Activated CD4-positive, alpha-beta memory T cell treated with anti-CD3 and anti-CD28 coated beads for 36 hours (primary cell): ENCODE measurements around the gene TMEM92. TPM values are rescaled to one million over a fixed set of nuclear protein-coding genes. Genes with fewer than 3 reads are reported as not detected.
"Not testable (repeated sequence)": the region's sequence is repeated elsewhere in the genome, so short reads cannot be mapped to it uniquely, and the experiment has no call there.

ENCODE experiments used
- CTCF ChIA-PET: fragments of 350-600 bp; sonication (Branson Sonifier 250); formaldehyde crosslinking; loops from one replicate; lab custom pipeline; 2021; ENCODE audit warnings: antibody characterized with exemption, inconsistent platforms; lab: Charles Lee
- POLR2A ChIA-PET: fragments of 350-600 bp; sonication (Branson Sonifier 250); formaldehyde crosslinking; loops from one replicate; lab custom pipeline; 2021; ENCODE audit warnings: antibody characterized with exemption; lab: Charles Lee
- DNase-seq: peaks from one replicate; pipeline ENCODE4 v3.0.0-alpha.2; 2020
- H3K27ac Mint-ChIP-seq: one replicate; pipeline ENCODE4 v1.8.0; 2021; ENCODE audit warnings: mixed read lengths
- H3K27me3 Mint-ChIP-seq: one replicate; pipeline ENCODE4 v1.8.0; 2021; ENCODE audit warnings: mixed read lengths
- H3K36me3 Mint-ChIP-seq: one replicate; pipeline ENCODE4 v1.8.0; 2021; ENCODE audit warnings: mixed read lengths
- H3K4me1 Mint-ChIP-seq: one replicate; pipeline ENCODE4 v1.8.0; 2021; ENCODE audit warnings: low read depth, mixed read lengths
- H3K4me3 Mint-ChIP-seq: one replicate; pipeline ENCODE4 v1.8.0; 2021; ENCODE audit warnings: mild to moderate bottlenecking, mixed read lengths
- H3K9me3 Mint-ChIP-seq: one replicate; pipeline ENCODE4 v1.8.0; 2021; ENCODE audit warnings: mixed read lengths
- intact Hi-C: fragments of 100-400 bp; cut with micrococcal nuclease; formaldehyde crosslinking; loops from one replicate; pipeline ENCODE4 v1.15.1; 2023
- total RNA-seq, 2 experiments: library from RNA; stranded (reverse); gene quantifications; one replicate each; pipeline ENCODE4 v1.2.3, GENCODE V29; 2021

The TMEM92 gene
- total RNA-seq, 2 experiments from 2014 or later = 0.07 TPM; not detected in 1

GRCh38 chr17:50292465-50292864, 18.2 kb downstream of the TMEM92 start:
- no peak for DNase-seq
- intact Hi-C loops = loop anchor here (5.0 kb wide), 1 partner anchor 35 kb away; no protein-coding TSS in a partner anchor
- Mint-ChIP-seq H3K27me3 (peaks cover 11% of the 10 kb centered on the region), H3K27ac (no peak overlapping the region), H3K4me3 (no peak overlapping the region), H3K9me3 (no peaks in the 10 kb centered on the region), H3K36me3 (no peaks in the 10 kb centered on the region), H3K4me1 (peaks cover 19% of the 10 kb centered on the region)
- CTCF ChIA-PET = interaction anchor here (1.4 to 14.7 kb wide), 4 partner anchors 19 to 123 kb away, joined by 4 to 254 read pairs (median 90); partner anchors contain the start of genes COL1A1 and TMEM92
- POLR2A ChIA-PET = no interaction called here

DNA sequence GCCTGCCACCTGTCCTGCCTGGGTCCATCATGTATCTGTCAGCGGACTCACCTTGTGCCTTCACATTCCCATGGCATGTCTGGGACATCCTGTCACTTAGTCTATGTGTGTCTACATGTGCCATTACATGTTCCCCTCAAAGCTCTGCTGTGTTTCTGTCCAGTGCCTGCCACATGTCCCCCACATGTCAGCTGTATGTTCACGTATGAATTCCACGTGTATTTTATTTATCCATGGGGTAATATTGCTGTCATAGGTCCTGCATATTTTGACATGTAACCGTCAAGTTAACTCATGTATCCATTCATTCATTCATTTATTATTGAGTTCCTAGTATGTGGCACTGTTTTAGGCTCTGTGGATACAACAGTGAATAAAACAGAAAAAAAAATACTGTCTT, 20.8 kb downstream of the TMEM92 start:
- ChIA-PET CTCF (interaction anchor here (0.5 to 14.7 kb wide), 8 partner anchors 22 to 208 kb away, joined by 3 to 254 read pairs (median 8); partner anchors contain the start of genes COL1A1 and TMEM92), POLR2A (no interaction called here)
- Mint-ChIP-seq H3K4me3 (no peak overlapping the region), H3K27me3 (peaks cover 15% of the 10 kb centered on the region), H3K36me3 (no peaks in the 10 kb centered on the region), H3K9me3 (no peaks in the 10 kb centered on the region), H3K4me1 (peaks cover 12% of the 10 kb centered on the region), H3K27ac (no peak overlapping the region)
- intact Hi-C loops = no loop called here
- DNase-seq = no peak

DNA sequence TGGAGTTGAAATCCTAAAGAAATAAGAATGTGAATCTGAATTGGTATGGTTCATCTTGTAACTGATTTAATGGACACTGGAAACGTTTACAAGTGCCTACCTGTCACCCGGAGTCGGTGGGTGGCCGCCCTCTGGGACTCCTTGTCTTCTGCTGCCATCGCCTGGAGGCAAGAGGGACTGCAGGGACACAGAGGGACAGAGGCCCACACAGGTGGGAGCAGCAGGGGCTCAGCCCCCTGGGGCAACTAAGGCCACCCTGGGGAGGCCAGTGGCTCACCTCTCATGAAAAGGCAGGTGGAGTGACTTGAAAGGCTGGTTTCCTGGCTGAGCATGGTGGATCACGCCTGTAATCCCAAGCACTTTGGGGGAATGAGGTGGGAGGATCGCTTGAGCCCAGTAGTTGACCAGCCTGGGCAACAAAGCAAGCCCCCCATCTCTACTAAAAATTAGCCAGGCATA, 23.2 kb downstream of the TMEM92 start:
- DNase-seq = peak; percentile 90
- intact Hi-C loops = loop anchor here (1.0 to 2.0 kb wide), 3 partner anchors 24 to 203 kb away; partner anchors contain the start of gene PDK2
- Mint-ChIP-seq H3K36me3 (no peaks in the 10 kb centered on the region), H3K9me3 (no peaks in the 10 kb centered on the region), H3K27ac (no peak overlapping the region), H3K4me3 (no peak overlapping the region), H3K27me3 (peaks cover 15% of the 10 kb centered on the region), H3K4me1 (peaks cover 8% of the 10 kb centered on the region)
- ChIA-PET CTCF (interaction anchor here (0.7 to 14.7 kb wide), 33 partner anchors 8 to 269 kb away, joined by 3 to 254 read pairs (median 4); partner anchors contain the start of genes COL1A1, PDK2, SGCA and TMEM92), POLR2A (interaction anchor here (1.2 kb wide), 1 partner anchor 9 kb away, joined by 3 read pairs; no protein-coding TSS in a partner anchor)

- Mint-ChIP-seq H3K27ac (no peak overlapping the region), H3K36me3 (no peaks in the 10 kb centered on the region), H3K27me3 (peaks cover 15% of the 10 kb centered on the region), H3K4me3 (no peak overlapping the region), H3K4me1 (peaks cover 7% of the 10 kb centered on the region), H3K9me3 (no peaks in the 10 kb centered on the region)
- POLR2A ChIA-PET = no interaction called here
- no peak for DNase-seq
- CTCF ChIA-PET = interaction anchor here (0.6 to 14.7 kb wide), 25 partner anchors 8 to 211 kb away, joined by 3 to 254 read pairs (median 5); partner anchors contain the start of genes COL1A1, PDK2, SGCA and TMEM92
- intact Hi-C loops = no loop called here
Observed at GRCh38 chr17:50298018-50298417, 23.8 kb downstream of the TMEM92 start.

DNA sequence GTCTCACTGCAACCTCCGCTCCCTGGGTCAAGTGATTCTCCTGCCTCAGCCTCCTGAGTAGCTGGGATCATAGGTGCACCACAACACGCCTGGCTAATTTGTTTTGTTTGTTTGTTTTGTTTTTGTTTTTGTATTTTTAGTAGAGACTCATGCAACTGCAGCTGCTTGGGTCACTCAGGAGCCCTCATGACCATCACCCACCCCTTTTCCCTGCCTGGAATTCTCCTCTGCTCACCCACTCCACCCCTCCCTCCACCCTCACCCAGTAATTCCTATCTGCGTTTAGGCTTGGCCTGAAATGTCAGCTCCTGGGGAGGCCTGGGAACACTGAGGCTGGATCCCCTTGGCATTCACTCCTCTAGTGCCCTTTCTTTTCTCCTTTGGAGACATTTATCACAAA, 25.5 kb downstream of the TMEM92 start:
- DNase-seq = no peak
- no peaks in the 10 kb centered on the region for H3K36me3 Mint-ChIP-seq
- peaks cover 8% of the 10 kb centered on the region for H3K4me1 Mint-ChIP-seq
- H3K27me3 Mint-ChIP-seq = peaks cover 15% of the 10 kb centered on the region
- CTCF ChIA-PET = interaction anchor here (1.1 to 14.7 kb wide), 5 partner anchors 11 to 206 kb away, joined by 3 to 254 read pairs (median 6); partner anchors contain the start of genes COL1A1 and TMEM92
- H3K9me3 Mint-ChIP-seq = no peaks in the 10 kb centered on the region
- no peak overlapping the region for H3K4me3 Mint-ChIP-seq
- POLR2A ChIA-PET = no interaction called here
- intact Hi-C loops = no loop called here
- no peak overlapping the region for H3K27ac Mint-ChIP-seq

DNA sequence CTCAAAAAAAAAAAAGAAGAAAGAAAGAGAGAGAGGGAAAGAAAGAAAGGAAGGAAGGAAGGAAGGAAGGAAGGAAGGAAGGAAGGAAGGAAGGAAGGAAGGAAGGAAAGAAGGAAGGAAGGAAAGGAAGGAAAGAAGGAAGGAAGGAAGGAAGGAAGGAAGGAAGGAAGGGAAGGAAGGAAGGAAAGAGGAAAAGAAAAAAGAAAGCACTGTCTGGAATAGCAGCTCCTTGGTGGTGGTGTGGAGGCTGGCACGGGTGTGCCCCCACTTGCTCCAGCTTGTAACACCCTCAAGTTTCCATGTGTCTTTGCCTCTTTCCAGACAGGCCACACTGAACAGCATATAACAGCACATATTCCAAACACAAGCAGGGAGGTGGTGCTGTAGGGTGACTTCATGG, 26.6 kb downstream of the TMEM92 start:
- intact Hi-C loops, H3K4me3 Mint-ChIP-seq, H3K27ac Mint-ChIP-seq, H3K9me3 Mint-ChIP-seq, H3K36me3 Mint-ChIP-seq, DNase-seq, POLR2A ChIA-PET: not testable (repeated sequence)
- CTCF ChIA-PET = interaction anchor here (0.7 to 14.7 kb wide), 5 partner anchors 12 to 208 kb away, joined by 3 to 254 read pairs (median 4); partner anchors contain the start of gene COL1A1
- Mint-ChIP-seq H3K4me1 (peaks cover 16% of the 10 kb centered on the region), H3K27me3 (peaks cover 15% of the 10 kb centered on the region)

- DNase-seq = peak; percentile 39
- intact Hi-C loops = no loop called here
- no peaks in the 10 kb centered on the region for H3K9me3 Mint-ChIP-seq
- CTCF ChIA-PET = interaction anchor here (0.7 to 2.2 kb wide), 4 partner anchors 101 to 208 kb away, joined by 3 to 6 read pairs (median 4); partner anchors contain the start of gene COL1A1
- H3K4me1 Mint-ChIP-seq = peaks cover 20% of the 10 kb centered on the region
- H3K4me3 Mint-ChIP-seq = no peak overlapping the region
- H3K27ac Mint-ChIP-seq = peak overlapping the region; percentile 32
- H3K36me3 Mint-ChIP-seq = no peaks in the 10 kb centered on the region
- POLR2A ChIA-PET = no interaction called here
- H3K27me3 Mint-ChIP-seq = peaks cover 20% of the 10 kb centered on the region
Observed at GRCh38 chr17:50301891-50302584, 27.8 kb downstream of the TMEM92 start.

GRCh38 chr17:50303051-50303450, 28.8 kb downstream of the TMEM92 start:
- Mint-ChIP-seq H3K4me3 (no peak overlapping the region), H3K9me3 (no peaks in the 10 kb centered on the region), H3K27me3 (peaks cover 20% of the 10 kb centered on the region), H3K36me3 (no peaks in the 10 kb centered on the region), H3K27ac (no peak overlapping the region), H3K4me1 (peaks cover 25% of the 10 kb centered on the region)
- intact Hi-C loops = no loop called here
- DNase-seq = no peak
- ChIA-PET CTCF (interaction anchor here (0.9 kb wide), 1 partner anchor 188 kb away, joined by 3 read pairs; no protein-coding TSS in a partner anchor), POLR2A (no interaction called here)

DNA sequence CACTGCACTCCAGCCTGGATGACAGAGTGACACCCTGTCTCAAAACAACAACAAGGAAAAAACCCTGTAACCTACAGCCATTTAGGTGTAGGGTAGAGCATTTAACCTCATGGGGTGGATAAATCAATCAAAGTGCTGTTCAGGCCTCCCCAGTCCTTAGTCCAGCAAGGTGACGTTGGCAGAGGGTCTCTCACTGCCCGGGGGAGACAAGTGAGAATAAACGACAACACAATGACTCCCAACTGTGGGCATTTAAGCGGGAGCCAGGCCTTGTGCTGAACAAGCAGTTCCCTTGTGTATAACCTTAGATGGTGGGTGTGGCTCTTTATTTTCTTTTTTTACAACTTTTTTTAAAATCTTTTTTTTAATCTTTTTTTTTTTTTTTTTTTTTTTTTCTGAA, 29.3 kb downstream of the TMEM92 start:
- Mint-ChIP-seq H3K27ac (no peak overlapping the region), H3K9me3 (no peaks in the 10 kb centered on the region), H3K4me1 (peaks cover 30% of the 10 kb centered on the region), H3K4me3 (no peak overlapping the region), H3K27me3 (peaks cover 20% of the 10 kb centered on the region), H3K36me3 (no peaks in the 10 kb centered on the region)
- ChIA-PET CTCF (interaction anchor here (1.7 kb wide), 1 partner anchor 103 kb away, joined by 6 read pairs; no protein-coding TSS in a partner anchor), POLR2A (no interaction called here)
- intact Hi-C loops = no loop called here
- no peak for DNase-seq

GRCh38 chr17:50304781-50305404, 30.6 kb downstream of the TMEM92 start:
- peaks cover 39% of the 10 kb centered on the region for H3K4me1 Mint-ChIP-seq
- H3K4me3 Mint-ChIP-seq = no peak overlapping the region
- H3K27me3 Mint-ChIP-seq = peaks cover 17% of the 10 kb centered on the region
- no peaks in the 10 kb centered on the region for H3K9me3 Mint-ChIP-seq
- CTCF ChIA-PET = interaction anchor here (1.1 to 1.7 kb wide), 2 partner anchors 8 to 104 kb away, joined by 3 to 6 read pairs; no protein-coding TSS in a partner anchor
- H3K36me3 Mint-ChIP-seq = no peaks in the 10 kb centered on the region
- peak; percentile 36 for DNase-seq
- intact Hi-C loops = no loop called here
- H3K27ac Mint-ChIP-seq = peak overlapping the region; percentile 14
- POLR2A ChIA-PET = no interaction called here

DNA sequence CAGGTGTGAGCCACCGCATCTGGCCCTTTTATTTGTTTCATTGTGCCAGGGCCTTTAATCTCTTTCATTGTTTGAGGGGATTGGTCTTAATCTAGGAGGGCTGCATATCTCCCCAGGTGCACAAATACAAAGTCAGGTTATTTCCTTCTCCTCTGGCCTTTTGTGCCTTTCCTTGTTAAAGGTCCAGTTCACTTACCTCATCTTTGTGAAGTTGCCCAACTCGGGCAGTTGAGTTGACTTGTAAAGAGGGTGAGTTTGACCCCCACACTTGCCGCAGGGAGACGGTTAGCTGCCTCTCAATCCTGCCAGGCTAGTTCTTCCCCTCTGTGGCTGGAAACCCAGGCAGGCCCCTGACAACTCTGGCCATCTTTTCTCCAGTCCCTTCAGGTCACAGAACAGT, 33.4 kb downstream of the TMEM92 start:
- DNase-seq = no peak
- Mint-ChIP-seq H3K4me3 (no peak overlapping the region), H3K9me3 (no peaks in the 10 kb centered on the region), H3K27ac (no peak overlapping the region), H3K4me1 (peaks cover 47% of the 10 kb centered on the region), H3K27me3 (peaks cover 13% of the 10 kb centered on the region), H3K36me3 (no peaks in the 10 kb centered on the region)
- intact Hi-C loops = no loop called here
- CTCF ChIA-PET = no interaction called here
- POLR2A ChIA-PET = interaction anchor here (2.0 kb wide), 1 partner anchor 38 kb away, joined by 10 read pairs; the partner anchor contains the start of gene XYLT2
